Measurements from ENCODE around the gene ZNF532.

GRCh38 chr18:58851856-58852255 is 12.8 kb upstream of the ZNF532 start:
- no peak for TF ChIP-seq CBFB (CRISPR knock-in tag; IDR thresholded peaks at IDR 0.05)
- TF ChIP-seq SRSF9 (IDR thresholded peaks at IDR 0.05; ENCODE audit: borderline replicate concordance, low read depth, low read length): no peak
- no peak for TF ChIP-seq WHSC1 (IDR thresholded peaks at IDR 0.05; ENCODE audit: low read length)
- no peak for TF ChIP-seq POLR2A (conservative IDR thresholded peaks at IDR 0.05)
- TF ChIP-seq ZNF584 (CRISPR knock-in tag; IDR thresholded peaks at IDR 0.05; ENCODE audit: low read depth): no peak
- no peak for TF ChIP-seq RBBP5 (IDR thresholded peaks at IDR 0.05; ENCODE audit: borderline replicate concordance, insufficient read depth, low read length, poor library complexity, severe bottlenecking)
